Keratinocyte (primary cell): ENCODE results near the gene PRKCA. TPM values are rescaled to one million over a fixed set of nuclear protein-coding genes. Genes with fewer than 3 reads are reported as not detected.

Experiments
- DNase-seq: peaks from one replicate; pipeline ENCODE4 v3.0.0-alpha.2; 2011; ENCODE audit warnings: low read depth, missing footprints, low spot score
- FAIRE-seq: peaks from 2 replicates; lab custom pipeline; 2011; peaks lifted over from hg19 to GRCh38; lab: Jason Lieb, UNC
- H2AFZ ChIP-seq: 2 replicates; pipeline ENCODE4 v1.6.0; 2012; ENCODE audit warnings: low read length, control low read depth, inconsistent platforms; ENCODE audit not compliant: control insufficient read depth
- H3K27ac ChIP-seq: 2 replicates; pipeline ENCODE4 v1.5.1; 2011; ENCODE audit warnings: low read length; ENCODE audit not compliant: control insufficient read depth, insufficient read depth
- H3K27me3 ChIP-seq: 3 replicates; pipeline ENCODE4 v1.6.0; 2011; ENCODE audit warnings: low read length; ENCODE audit not compliant: control insufficient read depth, insufficient read depth; ENCODE audit errors: extremely low read depth
- H3K36me3 ChIP-seq, 2 experiments: 2 replicates in 1 of 2; 3 replicates in 1 of 2; pipeline ENCODE4 v1.5.1; 2011; ENCODE audit warnings: low read length in 2 of 2, mild to moderate bottlenecking in 1 of 2; ENCODE audit not compliant: control insufficient read depth in 2 of 2, insufficient read depth in 2 of 2; ENCODE audit errors: extremely low read depth in 1 of 2
- H3K4me1 ChIP-seq: 3 replicates; pipeline ENCODE4 v1.5.1; 2011; ENCODE audit warnings: low read length; ENCODE audit not compliant: control insufficient read depth, insufficient read depth; ENCODE audit errors: extremely low read depth
- H3K4me2 ChIP-seq: 3 replicates; pipeline ENCODE4 v1.6.0; 2011; ENCODE audit warnings: low read depth, low read length; ENCODE audit not compliant: control insufficient read depth, insufficient read depth; ENCODE audit errors: extremely low read depth
- H3K4me3 ChIP-seq, 3 experiments: fragments of 200-600 bp in 1 of 3; sonication (generic) in 1 of 3; 2 replicates in 2 of 3; 3 replicates in 1 of 3; pipeline ENCODE4 v1.5.1; 2011 to 2016; ENCODE audit warnings: low read length in 3 of 3, mild to moderate bottlenecking in 3 of 3, control low read depth in 2 of 3, inconsistent platforms in 1 of 3, low read depth in 1 of 3, mixed read lengths in 1 of 3, mixed run types in 1 of 3, moderate library complexity in 1 of 3; ENCODE audit not compliant: control insufficient read depth in 2 of 3, insufficient read depth in 2 of 3; ENCODE audit errors: extremely low read depth in 1 of 3
- H3K79me2 ChIP-seq: 2 replicates; pipeline ENCODE4 v1.6.0; 2012; ENCODE audit warnings: low read length; ENCODE audit not compliant: control insufficient read depth, insufficient read depth
- H3K9ac ChIP-seq: 3 replicates; pipeline ENCODE4 v1.6.0; 2011; ENCODE audit warnings: low read length; ENCODE audit not compliant: control insufficient read depth, insufficient read depth; ENCODE audit errors: extremely low read depth
- H3K9me1 ChIP-seq: 3 replicates; pipeline ENCODE4 v1.6.0; 2011; ENCODE audit warnings: low read length; ENCODE audit not compliant: control insufficient read depth, insufficient read depth; ENCODE audit errors: extremely low read depth
- H3K9me3 ChIP-seq: 2 replicates; pipeline ENCODE4 v1.5.1; 2012; ENCODE audit warnings: low read depth, low read length; ENCODE audit not compliant: control insufficient read depth
- H4K20me1 ChIP-seq: 3 replicates; pipeline ENCODE4 v1.6.0; 2011; ENCODE audit warnings: low read length; ENCODE audit not compliant: control insufficient read depth, insufficient read depth; ENCODE audit errors: extremely low read depth
- CTCF ChIP-seq, 3 experiments: IDR thresholded peaks in 1 of 3; conservative IDR thresholded peaks in 1 of 3; optimal IDR thresholded peaks in 1 of 3; 2 replicates in 2 of 3; 3 replicates in 1 of 3; pipeline versions ENCODE3 to v1.5.1; 2011; ENCODE audit warnings: low read length in 3 of 3, mild to moderate bottlenecking in 3 of 3, moderate library complexity in 2 of 3, control low read depth in 1 of 3, inconsistent platforms in 1 of 3; ENCODE audit not compliant: insufficient read depth in 2 of 3; ENCODE audit errors: extremely low read depth in 1 of 3
- EZH2 ChIP-seq: IDR thresholded peaks from one replicate; pipeline ENCODE4 v1.6.1; 2012; ENCODE audit warnings: inconsistent platforms, mild to moderate bottlenecking, low read length, moderate library complexity
- dilution Hi-C: fragments of 300-500 bp; cut with MboI; formaldehyde crosslinking; loops from one replicate; pipeline ENCODE4 v1.7.0; 2020; ENCODE audit warnings: low sequenced_read_pairs; ENCODE audit not compliant: extremely low pct_ligation_motif_present
- polyA plus RNA-seq, 5 experiments: library from polyadenylated mRNA; depleted of rRNA in 3 of 5; stranded (reverse) in 3 of 5; stranded (forward) in 1 of 5; unstranded in 1 of 5; fragments of >200 nt; gene quantifications; 1 replicate in 1 of 5; 2 replicates in 3 of 5; 3 replicates in 1 of 5; pipeline versions ENCODE4 v1.2.1 to v1.2.3, GENCODE V29; 2011 to 2012; ENCODE audit warnings: missing spikeins in 2 of 5, low read depth in 1 of 5, low replicate concordance in 1 of 5

Gene PRKCA
- polyA plus RNA-seq, 1 donor (not counting 4 experiments of a cell fraction or from before 2014, with no cell fraction given) = 3.6 TPM

GRCh38 chr17:66567234-66568170 lies 265.1 kb downstream of the PRKCA start:
- Histone ChIP-seq H3K9me1 (no peaks in the 10 kb centered on the region), H3K9ac (no peak overlapping the region), H3K4me1 (peaks cover 9% of the 10 kb centered on the region), H3K27me3 (no peaks in the 10 kb centered on the region), H4K20me1 (no peaks in the 10 kb centered on the region), H2AFZ (no peak overlapping the region), H3K79me2 (no peaks in the 10 kb centered on the region), H3K4me3 (peak overlapping the region in 1 of 3 experiments; percentile 15), H3K27ac (peak overlapping the region; percentile 51), H3K36me3 (no peaks in the 10 kb centered on the region), H3K9me3 (no peaks in the 10 kb centered on the region), H3K4me2 (peak overlapping the region; percentile 17)
- dilution Hi-C loops = no loop called here
- TF ChIP-seq EZH2 (no peak), CTCF (optimal IDR thresholded peaks at IDR 0.05 in 1 of 3, IDR thresholded peaks at IDR 0.05 in 1 of 3, conservative IDR thresholded peaks at IDR 0.05 in 1 of 3; ENCODE audit: extremely low read depth in 1 of 3, insufficient read depth in 2 of 3, low read length in 3 of 3) (peak; percentile 87 to 95 (median 94))
- DNase-seq (peak; percentile 26), FAIRE-seq (peak; percentile 60)

GRCh38 chr17:66569572-66569971 lies 267.2 kb downstream of the PRKCA start:
- no peaks in the 10 kb centered on the region for H3K36me3 ChIP-seq
- H3K4me2 ChIP-seq = no peak overlapping the region
- H3K4me1 ChIP-seq = peaks cover 9% of the 10 kb centered on the region
- no peak overlapping the region for H2AFZ ChIP-seq
- TF ChIP-seq EZH2 (no peak), CTCF (optimal IDR thresholded peaks at IDR 0.05 in 1 of 3, IDR thresholded peaks at IDR 0.05 in 1 of 3, conservative IDR thresholded peaks at IDR 0.05 in 1 of 3; ENCODE audit: extremely low read depth in 1 of 3, insufficient read depth in 2 of 3, low read length in 3 of 3) (no peak)
- H3K9ac ChIP-seq = no peak overlapping the region
- no peaks in the 10 kb centered on the region for H3K27me3 ChIP-seq
- DNase-seq = no peak
- no peaks in the 10 kb centered on the region for H3K9me3 ChIP-seq
- no peaks in the 10 kb centered on the region for H4K20me1 ChIP-seq
- no peak for FAIRE-seq
- no peaks in the 10 kb centered on the region for H3K9me1 ChIP-seq
- H3K27ac ChIP-seq = no peak overlapping the region
- dilution Hi-C loops = no loop called here
- no peak overlapping the region for H3K4me3 ChIP-seq
- H3K79me2 ChIP-seq = no peaks in the 10 kb centered on the region
